BJ (cell line): ENCODE data around the gene CFAP97D1. TPM values are rescaled to one million over a fixed set of nuclear protein-coding genes. Genes with fewer than 3 reads are reported as not detected.

ENCODE experiments used
- CTCF ChIA-PET: fragments of 350-600 bp; formaldehyde crosslinking; extraction: SDS; loops from one replicate; lab custom pipeline; 2021; ENCODE audit warnings: antibody characterized with exemption, inconsistent platforms; lab: Yijun Ruan, JAX
- POLR2A ChIA-PET: fragments of 300-600 bp; sonication (Branson Sonifier 250); formaldehyde crosslinking; extraction: SDS; loops from one replicate; lab custom pipeline; 2021; ENCODE audit warnings: antibody characterized with exemption; lab: Charles Lee
- DNase-seq: peaks from one replicate; pipeline ENCODE4 v3.0.0-alpha.2; 2011; ENCODE audit warnings: low read depth
- H3K27me3 ChIP-seq: 2 replicates; pipeline ENCODE4 v1.6.0; 2011; ENCODE audit warnings: low read length; ENCODE audit not compliant: control insufficient read depth, insufficient read depth
- H3K36me3 ChIP-seq: 2 replicates; pipeline ENCODE4 v1.5.1; 2011; ENCODE audit warnings: low read length; ENCODE audit not compliant: control insufficient read depth, insufficient read depth
- H3K4me3 ChIP-seq: 2 replicates; pipeline ENCODE4 v1.5.1; 2011; ENCODE audit warnings: low read depth, mild to moderate bottlenecking, control low read depth, low read length
- polyA plus RNA-seq: library from polyadenylated mRNA; depleted of rRNA; stranded (reverse); fragments of >200 nt; gene quantifications from 2 replicates; pipeline ENCODE4 v1.2.3, GENCODE V29; 2011
- TF ChIP-seq, protein P1 (sequence below): IDR thresholded peaks from 2 replicates; pipeline ENCODE4 v1.5.1; 2011; ENCODE audit warnings: low read depth, mild to moderate bottlenecking, control low read depth, inconsistent platforms, low read length, moderate library complexity; ENCODE audit not compliant: insufficient read depth

CFAP97D1 gene
- polyA plus RNA-seq, 1 experiment = not detected

- ChIA-PET CTCF (interaction anchor here (1.6 to 4.1 kb wide), 2 partner anchors 8 to 76 kb away, joined by 3 to 24 read pairs; partner anchors contain the start of gene CD300LG), POLR2A (no interaction called here)
- Histone ChIP-seq H3K4me3 (no peak overlapping the region), H3K36me3 (peaks cover 25% of the 10 kb centered on the region), H3K27me3 (no peaks in the 10 kb centered on the region)
- TF ChIP-seq, protein P1, sequence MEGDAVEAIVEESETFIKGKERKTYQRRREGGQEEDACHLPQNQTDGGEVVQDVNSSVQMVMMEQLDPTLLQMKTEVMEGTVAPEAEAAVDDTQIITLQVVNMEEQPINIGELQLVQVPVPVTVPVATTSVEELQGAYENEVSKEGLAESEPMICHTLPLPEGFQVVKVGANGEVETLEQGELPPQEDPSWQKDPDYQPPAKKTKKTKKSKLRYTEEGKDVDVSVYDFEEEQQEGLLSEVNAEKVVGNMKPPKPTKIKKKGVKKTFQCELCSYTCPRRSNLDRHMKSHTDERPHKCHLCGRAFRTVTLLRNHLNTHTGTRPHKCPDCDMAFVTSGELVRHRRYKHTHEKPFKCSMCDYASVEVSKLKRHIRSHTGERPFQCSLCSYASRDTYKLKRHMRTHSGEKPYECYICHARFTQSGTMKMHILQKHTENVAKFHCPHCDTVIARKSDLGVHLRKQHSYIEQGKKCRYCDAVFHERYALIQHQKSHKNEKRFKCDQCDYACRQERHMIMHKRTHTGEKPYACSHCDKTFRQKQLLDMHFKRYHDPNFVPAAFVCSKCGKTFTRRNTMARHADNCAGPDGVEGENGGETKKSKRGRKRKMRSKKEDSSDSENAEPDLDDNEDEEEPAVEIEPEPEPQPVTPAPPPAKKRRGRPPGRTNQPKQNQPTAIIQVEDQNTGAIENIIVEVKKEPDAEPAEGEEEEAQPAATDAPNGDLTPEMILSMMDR = no peak
- no peak for DNase-seq
Measured at GRCh38 chr17:43769426-43769825, 10.8 kb upstream of the CFAP97D1 start.

DNA sequence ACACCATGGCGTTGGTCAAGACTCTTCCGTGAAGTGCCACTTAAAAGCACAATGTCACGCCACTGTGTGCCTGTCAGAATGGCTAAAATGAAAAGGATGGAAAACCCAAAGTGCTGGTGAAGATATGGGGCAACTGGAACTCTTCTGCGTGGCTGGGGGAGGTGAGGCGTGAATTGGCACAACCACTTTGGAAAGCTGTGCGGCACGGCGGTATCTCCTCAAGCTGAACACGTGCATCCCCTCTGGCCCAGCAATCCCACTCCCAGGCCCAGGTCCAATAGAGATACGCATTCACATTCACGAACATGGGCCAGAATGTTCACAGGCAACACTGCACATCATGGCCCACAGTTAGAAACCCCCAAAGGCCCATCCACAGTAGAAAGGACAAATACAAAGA, 10.4 kb upstream of the CFAP97D1 start:
- no peak for DNase-seq
- H3K36me3 ChIP-seq = peaks cover 25% of the 10 kb centered on the region
- no peak overlapping the region for H3K4me3 ChIP-seq
- ChIA-PET CTCF (interaction anchor here (1.0 to 1.6 kb wide), 2 partner anchors 9 to 76 kb away, joined by 3 read pairs; no protein-coding TSS in a partner anchor), POLR2A (no interaction called here)
- no peaks in the 10 kb centered on the region for H3K27me3 ChIP-seq
- TF ChIP-seq, protein P1 = no peak

DNA sequence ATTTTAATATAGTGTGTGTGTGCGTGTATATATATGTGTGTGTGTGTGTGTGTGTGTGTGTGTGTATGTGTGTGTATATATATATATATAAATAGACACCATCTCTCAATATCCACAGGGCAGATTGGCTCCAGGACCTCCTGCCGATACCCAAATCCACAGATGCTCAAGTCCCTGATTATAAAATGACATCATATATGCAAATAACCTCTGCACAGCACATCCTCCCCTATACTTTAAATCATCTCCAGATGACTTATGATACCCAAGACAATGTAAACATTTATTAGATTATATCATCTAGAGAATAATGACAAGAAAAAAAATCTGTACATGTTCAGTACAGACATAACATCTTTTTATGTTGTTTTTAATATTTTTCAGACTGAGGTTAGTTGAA, 9.3 kb upstream of the CFAP97D1 start:
- no peak for DNase-seq
- ChIA-PET POLR2A (no interaction called here), CTCF (interaction anchor here (1.0 kb wide), 1 partner anchor 77 kb away, joined by 3 read pairs; no protein-coding TSS in a partner anchor)
- Histone ChIP-seq H3K36me3 (peaks cover 25% of the 10 kb centered on the region), H3K4me3 (no peak overlapping the region), H3K27me3 (no peaks in the 10 kb centered on the region)
- TF ChIP-seq, protein P1 = no peak

DNA sequence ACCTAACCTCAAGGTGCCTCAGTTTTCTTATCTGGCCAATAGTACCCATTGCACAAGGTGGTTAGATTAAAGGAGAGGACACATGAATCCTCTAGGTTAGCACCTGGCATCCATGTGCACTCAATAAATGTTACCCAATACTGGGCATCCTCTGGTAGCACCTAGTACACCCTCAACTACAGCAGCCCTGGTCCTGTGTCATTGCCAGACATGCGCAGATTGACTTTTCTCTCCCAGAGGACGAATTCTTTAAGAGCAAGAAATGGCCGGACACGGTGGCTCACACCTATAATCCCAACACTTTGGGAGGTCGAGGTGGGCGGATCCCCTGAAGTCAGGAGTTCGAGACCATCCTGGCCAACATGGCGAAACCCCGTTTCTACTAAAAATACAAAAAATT, 8.8 kb upstream of the CFAP97D1 start:
- POLR2A ChIA-PET = no interaction called here
- no peak overlapping the region for H3K4me3 ChIP-seq
- no peaks in the 10 kb centered on the region for H3K27me3 ChIP-seq
- TF ChIP-seq, protein P1 = no peak
- CTCF ChIA-PET = interaction anchor here (1.2 kb wide), 1 partner anchor 12 kb away, joined by 5 read pairs; no protein-coding TSS in a partner anchor
- no peak for DNase-seq
- peaks cover 25% of the 10 kb centered on the region for H3K36me3 ChIP-seq

DNA sequence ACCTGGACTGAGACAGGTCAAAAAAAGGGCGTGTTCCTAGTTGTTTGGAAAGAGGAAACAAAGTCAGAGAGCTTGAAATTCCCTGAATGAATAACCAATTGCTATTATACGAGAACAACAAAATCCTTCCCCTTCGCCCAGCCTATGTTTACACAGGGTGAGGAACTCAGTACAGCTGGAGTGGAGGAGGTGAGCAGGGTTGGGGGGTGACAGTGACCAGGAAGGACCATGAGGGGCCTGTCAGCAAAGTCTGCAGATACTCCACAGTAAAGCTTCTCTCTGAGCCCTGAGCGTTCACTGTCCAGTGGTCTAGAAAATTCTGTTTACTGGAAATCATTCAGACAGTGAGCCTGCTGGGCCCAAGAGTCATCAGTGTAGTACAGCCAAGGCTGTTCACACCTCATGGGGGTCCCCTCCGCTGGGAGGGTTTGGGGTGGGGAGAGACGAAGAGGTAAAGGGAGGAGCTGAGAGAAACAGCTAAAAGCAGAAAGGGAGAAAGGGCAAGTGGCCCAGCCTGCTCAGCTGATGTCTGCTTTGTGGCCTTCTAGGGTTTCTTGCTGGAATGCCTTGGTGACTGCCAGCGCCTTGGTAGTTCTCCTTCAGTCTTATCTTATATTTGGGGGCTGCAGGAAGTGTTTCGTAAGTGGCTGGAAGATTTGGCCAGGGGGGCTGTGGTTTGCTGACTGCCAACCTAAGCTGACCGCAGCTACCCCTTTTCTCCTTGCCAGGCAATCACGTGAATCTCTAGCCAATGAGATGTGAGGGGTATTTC, 7.2 kb upstream of the CFAP97D1 start:
- ChIA-PET CTCF (interaction anchor here (0.8 to 1.3 kb wide), 3 partner anchors 10 to 14 kb away, joined by 3 to 5 read pairs (median 3); no protein-coding TSS in a partner anchor), POLR2A (no interaction called here)
- TF ChIP-seq, protein P1 = no peak
- DNase-seq = no peak
- H3K27me3 ChIP-seq = no peaks in the 10 kb centered on the region
- H3K4me3 ChIP-seq = no peak overlapping the region
- peaks cover 25% of the 10 kb centered on the region for H3K36me3 ChIP-seq
